CD4-positive, alpha-beta T cell treated with Interleukin-17A for 1 hour (primary cell): ENCODE measurements around the gene UPF1.
"Not testable (repeated sequence)": the region's sequence is repeated elsewhere in the genome, so short reads cannot be mapped to it uniquely, and the experiment has no call there.

ENCODE experiments used
- DNase-seq: peaks from one replicate; pipeline ENCODE4 v3.0.0-alpha.2; 2020

UPF1 gene

GRCh38 chr19:18799389-18799970, 32.3 kb upstream of the UPF1 start:
- no peak for DNase-seq

- no peak for DNase-seq
These were observed 31.7 kb upstream of the UPF1 start for GRCh38 chr19:18800079-18800478.

GRCh38 chr19:18800636-18801035, 31.1 kb upstream of the UPF1 start:
- DNase-seq, result no peak

- no peak for DNase-seq
These were observed 29.4 kb upstream of the UPF1 start for GRCh38 chr19:18802354-18802753.

GRCh38 chr19:18803550-18804138, 28.1 kb upstream of the UPF1 start:
- DNase-seq, result no peak

GRCh38 chr19:18804139-18804601, 27.6 kb upstream of the UPF1 start:
- DNase-seq, result no peak

GRCh38 chr19:18804643-18805042, 27.1 kb upstream of the UPF1 start:
- DNase-seq, result no peak

- DNase-seq, result no peak
These were observed 23.9 kb upstream of the UPF1 start for GRCh38 chr19:18807861-18808331.

GRCh38 chr19:18809149-18809868, 22.4 kb upstream of the UPF1 start:
- no peak for DNase-seq

GRCh38 chr19:18811638-18812037, 20.1 kb upstream of the UPF1 start:
- not testable (repeated sequence) for DNase-seq

GRCh38 chr19:18814063-18814462, 17.7 kb upstream of the UPF1 start:
- DNase-seq, result no peak

- DNase-seq, result no peak
These were observed 16.1 kb upstream of the UPF1 start for GRCh38 chr19:18815673-18816072.

GRCh38 chr19:18816645-18817044, 15.1 kb upstream of the UPF1 start:
- DNase-seq, result not testable (repeated sequence)

- no peak for DNase-seq
These were observed 14.2 kb upstream of the UPF1 start for GRCh38 chr19:18817574-18817973.

GRCh38 chr19:18828786-18829185, 3.0 kb upstream of the UPF1 start:
- no peak for DNase-seq

- no peak for DNase-seq
These were observed 1.3 kb upstream of the UPF1 start for GRCh38 chr19:18830488-18830887.

- DNase-seq, result peak; percentile 24
These were observed 764 bp downstream of the UPF1 start for GRCh38 chr19:18832306-18833140.

- DNase-seq, result no peak
These were observed 1.4 kb downstream of the UPF1 start for GRCh38 chr19:18833141-18833476.

GRCh38 chr19:18833849-18834643, 2.3 kb downstream of the UPF1 start:
- peak; percentile 18 for DNase-seq

GRCh38 chr19:18834644-18834984, 2.9 kb downstream of the UPF1 start:
- DNase-seq, result no peak

GRCh38 chr19:18839465-18840287, 7.9 kb downstream of the UPF1 start:
- DNase-seq, result no peak
